GM19240 (cell line): ENCODE data around the gene CDYL2.
"Not testable (repeated sequence)": the region's sequence is repeated elsewhere in the genome, so short reads cannot be mapped to it uniquely, and the experiment has no call there.

ENCODE experiments used
- DNase-seq: peaks from one replicate; pipeline ENCODE4 v3.0.0; 2011; ENCODE audit warnings: low spot score; ENCODE audit not compliant: insufficient read length

The CDYL2 gene, protein sequence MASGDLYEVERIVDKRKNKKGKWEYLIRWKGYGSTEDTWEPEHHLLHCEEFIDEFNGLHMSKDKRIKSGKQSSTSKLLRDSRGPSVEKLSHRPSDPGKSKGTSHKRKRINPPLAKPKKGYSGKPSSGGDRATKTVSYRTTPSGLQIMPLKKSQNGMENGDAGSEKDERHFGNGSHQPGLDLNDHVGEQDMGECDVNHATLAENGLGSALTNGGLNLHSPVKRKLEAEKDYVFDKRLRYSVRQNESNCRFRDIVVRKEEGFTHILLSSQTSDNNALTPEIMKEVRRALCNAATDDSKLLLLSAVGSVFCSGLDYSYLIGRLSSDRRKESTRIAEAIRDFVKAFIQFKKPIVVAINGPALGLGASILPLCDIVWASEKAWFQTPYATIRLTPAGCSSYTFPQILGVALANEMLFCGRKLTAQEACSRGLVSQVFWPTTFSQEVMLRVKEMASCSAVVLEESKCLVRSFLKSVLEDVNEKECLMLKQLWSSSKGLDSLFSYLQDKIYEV

DNA sequence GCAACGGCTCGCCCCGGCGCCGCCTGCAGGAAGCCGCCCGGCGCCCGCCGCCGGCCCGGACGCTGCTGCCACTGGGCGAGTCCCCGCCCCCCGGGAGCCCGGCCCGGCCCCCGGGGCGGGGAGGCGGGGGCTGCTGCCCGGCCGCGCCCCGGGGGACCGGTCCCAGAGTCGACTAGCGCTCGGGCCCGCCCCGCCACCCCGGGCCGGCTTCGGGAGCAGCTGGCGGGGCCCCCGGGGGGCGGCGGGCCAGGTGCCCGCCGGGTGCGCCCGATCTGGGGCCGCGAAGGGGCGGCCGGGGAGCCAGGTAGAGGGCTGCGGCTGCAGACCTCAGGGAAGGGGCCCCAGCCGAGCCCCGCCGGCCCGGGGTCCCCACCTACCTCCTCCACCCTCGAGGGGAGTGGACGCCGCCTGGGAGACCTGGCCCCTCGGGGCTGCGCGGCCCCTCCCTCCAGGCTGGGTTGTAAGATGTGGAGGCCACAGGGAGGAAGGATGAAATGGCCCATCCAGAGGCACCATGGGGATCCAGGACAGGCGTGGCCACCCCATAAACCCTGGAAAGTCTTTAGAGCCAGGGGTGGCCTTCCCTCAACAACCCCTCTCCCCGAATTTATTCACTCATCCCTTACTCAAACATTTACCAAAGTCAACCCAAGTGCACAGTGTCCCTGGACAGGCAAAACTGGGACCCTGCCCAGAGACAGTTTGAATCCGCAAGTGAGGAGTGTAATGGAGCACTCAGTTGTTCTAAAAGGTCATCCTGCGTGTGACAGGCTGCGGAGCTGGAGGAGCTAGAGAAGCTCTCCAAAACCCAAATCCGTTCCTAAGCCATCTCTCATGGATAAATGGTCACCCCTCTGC, at the start of gene CDYL2:
CDYL2 (minus strand) TSS at position 73 of the 858 bp plus-strand sequence. CDS start 425 bp downstream, outside the sequence.
- DNase-seq: peak; percentile 70

DNA sequence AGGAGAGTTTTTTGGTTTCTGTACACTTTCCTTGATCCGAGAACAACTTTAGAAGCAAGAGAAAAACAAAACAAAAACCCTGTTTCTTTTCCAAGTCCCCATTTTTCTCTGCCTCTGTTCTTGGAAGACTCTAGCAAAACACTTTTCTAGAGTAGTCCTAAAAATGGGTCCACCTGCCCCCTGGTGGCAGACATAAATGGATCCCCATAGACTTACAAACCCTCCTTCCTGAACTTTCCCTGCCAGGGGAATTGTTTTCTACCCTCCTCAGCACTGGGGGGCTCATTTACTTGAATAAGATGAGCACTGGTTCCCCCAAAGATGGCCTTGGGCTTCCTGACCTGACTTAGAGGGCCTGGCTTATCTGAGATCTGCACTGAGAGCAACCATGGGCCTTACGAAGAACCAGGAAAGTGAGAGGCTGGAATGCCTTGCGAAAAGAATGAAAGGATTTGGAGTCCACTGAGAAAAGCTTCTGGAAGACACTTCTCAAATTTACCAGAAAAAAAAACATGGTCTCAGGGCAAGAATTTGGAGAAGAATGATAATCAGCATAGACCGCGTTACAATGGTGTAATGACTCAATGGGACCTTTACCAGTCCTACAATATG, 48.0 kb upstream of the CDYL2 start:
- DNase-seq: peak; percentile 17

DNA sequence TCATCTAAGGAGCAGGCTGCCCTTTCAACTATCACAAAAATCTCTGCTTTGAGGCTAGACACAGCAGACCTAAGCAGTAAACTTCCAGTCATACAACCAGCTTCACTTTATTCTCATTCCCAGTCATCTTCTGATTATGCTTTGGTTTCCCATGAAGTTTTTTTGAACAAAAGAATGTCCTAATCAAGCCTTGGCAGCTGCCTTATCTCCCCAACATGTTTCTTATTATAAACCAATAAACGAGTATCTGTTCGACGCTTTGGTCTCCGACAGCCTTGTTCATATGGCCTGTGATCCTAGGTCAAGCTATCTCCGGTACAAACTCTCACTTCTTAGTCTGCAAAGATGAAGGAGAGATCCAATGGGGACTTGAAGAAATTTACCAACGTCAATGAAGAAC, 47.4 kb upstream of the CDYL2 start:
- DNase-seq: no peak

DNA sequence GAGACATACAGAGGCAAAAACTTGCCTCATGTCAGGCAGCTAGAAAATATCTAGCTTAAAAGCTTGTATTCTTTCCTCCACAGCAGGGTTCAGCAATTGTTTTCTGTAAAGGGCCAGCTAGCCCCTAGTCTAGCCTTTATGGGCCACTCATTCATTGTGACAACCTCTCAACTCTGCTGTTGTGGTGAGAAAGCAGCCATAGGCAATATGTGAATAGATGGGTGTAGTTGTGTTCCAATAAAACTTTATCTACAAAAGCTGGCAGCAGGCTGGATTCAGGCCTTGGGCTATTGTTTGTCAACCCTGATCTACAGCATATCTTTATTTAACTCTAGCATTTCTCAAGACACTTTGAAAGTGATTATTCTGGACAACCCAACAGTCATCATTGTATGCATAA, 46.4 kb upstream of the CDYL2 start:
- no peak for DNase-seq

DNA sequence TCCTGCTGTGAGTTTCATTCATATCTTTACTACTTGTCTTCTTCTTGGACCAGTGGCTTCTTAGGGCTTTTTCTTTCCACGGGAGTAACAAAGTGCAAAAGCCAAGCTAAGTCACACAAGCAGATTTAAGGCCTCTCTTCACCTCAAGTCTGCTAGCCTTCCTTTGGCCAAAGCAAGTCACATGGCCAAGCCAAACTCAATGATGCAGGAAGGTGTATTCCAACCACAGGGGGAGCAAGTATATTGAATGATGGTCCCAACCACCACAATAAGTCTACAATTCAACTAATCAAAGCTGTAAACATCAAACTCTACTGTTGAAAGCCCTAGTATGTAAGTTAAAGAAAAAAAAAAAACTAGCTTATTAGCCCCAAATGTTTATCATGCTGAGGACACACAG, 44.5 kb upstream of the CDYL2 start:
- no peak for DNase-seq

DNA sequence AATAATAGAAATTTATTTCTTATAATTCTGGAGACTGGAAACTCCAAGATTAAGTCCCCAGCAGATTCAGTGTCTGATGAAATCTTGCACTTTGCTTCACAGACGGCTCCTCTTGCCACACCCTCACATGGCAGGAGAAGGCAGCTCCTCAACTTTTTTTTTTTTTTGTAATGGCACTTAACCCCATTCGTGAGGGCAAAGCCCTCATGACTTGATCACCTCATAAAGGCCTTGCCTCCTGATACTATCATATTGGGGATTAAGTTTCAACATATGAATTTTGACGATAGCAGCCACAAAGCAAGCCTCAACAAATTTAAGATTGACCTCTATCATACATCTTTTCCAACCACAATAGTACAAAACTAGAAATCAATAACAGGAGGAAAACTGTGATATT, 42.3 kb upstream of the CDYL2 start:
- no peak for DNase-seq

DNA sequence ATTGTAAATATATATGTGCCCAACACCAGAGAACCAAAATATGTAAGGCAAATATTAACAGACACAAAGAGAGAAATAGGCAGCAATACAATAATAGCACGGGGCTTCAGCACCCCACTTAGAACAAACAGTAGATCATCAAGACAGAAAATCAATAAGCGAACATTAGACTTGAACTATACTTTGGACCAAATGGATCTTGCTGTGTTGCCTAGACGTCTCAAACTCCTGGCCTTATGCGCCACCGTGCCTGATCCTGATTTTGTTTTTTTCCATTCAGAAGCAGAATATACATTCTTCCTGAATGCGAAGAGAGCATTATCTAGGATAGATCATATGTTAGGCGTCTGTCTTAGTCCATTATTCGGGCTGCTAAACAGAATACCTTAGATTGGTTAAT, 41.9 kb upstream of the CDYL2 start:
- DNase-seq: no peak

DNA sequence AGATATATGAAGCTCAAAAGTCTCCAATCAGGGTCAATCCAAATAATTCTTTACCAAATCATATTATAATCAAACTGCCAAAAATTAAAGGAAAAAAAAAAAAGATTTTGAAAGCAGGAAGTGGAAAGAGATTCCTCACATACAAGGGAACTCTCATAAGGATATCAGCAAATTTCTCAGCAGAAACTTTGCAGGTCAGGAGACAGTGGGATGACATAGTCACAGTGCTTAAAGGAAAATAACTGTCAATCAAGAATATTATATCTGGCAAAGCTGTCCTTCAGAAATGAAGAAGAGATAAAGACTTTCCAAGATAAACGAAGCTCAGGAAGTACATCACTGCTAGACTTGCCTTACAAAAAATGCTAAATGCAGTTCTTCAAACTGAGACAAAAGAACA, 40.0 kb upstream of the CDYL2 start:
- DNase-seq: no peak

DNA sequence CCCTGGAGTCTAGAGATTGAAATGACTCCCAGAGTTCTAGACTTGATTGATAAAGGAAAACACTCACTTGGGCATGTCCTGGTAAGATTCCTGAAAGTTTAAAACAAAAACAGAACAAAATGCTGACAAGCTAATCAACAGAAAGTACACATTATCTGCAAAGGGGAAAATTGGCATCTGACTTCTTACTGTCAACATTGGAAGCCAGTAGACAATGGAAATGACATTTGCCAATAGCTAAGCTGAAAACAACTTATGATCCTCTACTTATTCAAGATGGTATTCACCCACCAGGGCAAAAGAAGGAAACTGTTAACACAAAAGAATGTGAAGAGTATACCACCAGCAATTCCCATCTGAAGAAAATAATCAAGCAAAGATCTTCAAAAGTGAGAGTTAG, 36.8 kb upstream of the CDYL2 start:
- no peak for DNase-seq

DNA sequence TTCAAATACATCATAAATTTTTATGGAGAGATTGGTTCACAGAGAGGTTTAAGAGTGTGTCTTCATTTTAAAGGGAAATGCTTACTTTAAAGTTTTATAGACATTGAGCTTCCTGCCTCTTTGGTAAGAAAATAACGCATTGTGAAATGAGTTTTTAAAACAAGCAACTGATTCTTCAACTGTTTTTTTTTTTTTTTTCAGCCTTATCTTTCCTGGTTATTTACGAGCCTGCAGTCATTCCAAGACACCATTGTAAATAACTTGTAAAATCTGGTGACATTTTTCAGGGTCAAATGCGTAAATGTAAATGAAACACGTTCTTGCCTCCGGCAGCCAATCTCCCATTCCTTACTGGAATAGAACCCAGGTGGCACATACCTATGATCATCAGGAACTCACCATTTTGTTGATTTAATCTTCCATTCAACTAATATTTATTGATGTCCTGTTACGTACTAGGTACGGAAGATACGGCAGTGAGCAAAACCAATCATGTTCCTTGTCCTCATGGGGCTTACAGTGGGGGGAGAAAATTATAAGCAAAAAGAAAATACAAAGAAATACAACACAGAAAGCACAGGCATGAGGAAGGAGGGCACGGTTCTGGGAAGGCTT, 33.2 kb upstream of the CDYL2 start:
- DNase-seq: no peak

DNA sequence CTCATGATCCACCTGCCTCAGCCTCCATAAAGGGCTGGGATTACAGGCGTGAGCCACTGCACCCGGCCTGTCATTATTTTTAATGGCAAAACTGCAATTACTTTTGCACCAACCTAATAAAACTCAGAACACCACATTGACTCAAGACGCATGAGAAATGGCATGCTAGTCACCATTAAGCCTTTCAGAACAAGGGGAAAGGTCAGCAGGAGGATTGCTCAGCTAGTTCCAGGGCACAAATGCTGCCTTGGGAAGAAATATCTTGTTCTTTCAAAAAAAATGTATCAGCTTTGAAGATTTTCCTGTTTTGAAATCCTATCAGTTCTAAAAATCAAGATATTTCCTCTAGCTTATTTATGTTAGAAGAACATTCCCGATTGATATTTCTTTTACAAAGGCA, 32.4 kb upstream of the CDYL2 start:
- DNase-seq: no peak

DNA sequence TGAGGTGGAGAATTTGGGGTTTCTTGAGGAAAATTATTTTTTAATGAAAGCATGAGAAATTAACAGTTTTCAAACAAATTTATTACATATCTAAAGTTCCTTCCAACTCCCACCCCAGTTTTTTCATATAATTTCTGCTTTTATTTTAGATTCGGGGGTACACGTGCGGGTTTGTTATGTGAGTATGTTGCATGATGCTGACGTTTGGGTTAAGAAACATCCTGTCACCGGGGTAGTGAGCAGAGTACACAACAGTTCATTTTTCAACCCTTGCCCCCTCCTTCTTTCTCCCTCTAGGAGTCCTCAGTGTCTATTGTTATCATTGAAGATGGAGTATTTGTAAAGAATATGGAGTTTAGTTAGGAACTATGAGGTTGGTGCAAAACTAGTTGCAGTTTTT, 31.8 kb upstream of the CDYL2 start:
- no peak for DNase-seq

DNA sequence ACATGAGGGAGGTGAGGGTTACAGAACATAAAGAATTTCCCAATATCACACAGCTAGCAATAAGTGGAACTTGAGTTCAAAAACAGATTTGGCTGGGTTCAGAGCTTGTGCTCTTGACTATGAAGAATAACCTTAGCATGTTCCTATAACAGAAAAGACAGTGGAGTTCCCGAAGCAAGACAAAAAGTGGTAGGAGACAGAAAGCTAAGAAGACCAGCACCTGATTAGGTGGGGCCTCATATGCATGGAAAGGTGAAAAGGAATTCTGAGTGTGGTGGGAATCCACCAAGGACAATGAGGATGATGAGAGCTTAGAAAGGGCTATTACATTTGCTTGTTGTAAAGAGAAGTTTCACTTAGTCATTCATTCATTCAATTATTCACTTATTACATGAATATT, 26.6 kb upstream of the CDYL2 start:
- DNase-seq: no peak

DNA sequence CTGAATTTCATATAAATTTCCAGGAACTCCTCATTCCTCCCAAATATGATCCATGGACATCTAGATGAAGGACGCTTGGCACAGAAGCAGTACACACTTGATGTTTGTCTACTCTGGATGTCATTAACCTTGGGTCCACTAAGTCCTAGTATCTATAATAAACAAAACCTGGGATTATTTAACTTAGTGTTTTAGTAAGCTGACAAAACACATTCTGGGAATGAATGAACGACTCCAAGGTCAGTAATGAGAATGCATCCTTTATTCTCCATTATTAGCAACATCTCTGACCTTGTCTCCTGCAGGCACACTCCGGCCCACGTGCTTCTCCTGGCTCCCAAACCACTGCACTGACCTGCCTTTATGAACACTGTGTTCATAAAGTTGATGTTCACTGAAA, 24.1 kb upstream of the CDYL2 start:
- DNase-seq: no peak

DNA sequence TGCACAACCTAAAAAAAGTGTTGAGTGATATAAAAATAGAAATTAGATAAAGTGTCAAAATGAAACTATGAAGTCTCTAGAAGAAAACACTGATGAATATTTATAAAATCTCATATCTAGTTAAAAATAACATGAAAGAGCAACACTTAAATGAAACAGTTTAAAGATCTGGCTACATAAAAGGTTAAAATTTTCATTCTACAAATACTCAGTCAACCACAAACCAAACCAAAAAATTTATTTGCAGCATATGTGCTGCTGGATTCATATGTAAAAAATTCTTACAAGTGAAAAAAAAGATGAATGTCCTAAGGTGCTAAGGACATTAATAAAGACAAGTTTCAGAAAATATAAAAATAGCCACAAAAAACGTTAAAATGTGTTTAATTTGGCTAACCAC, 22.6 kb upstream of the CDYL2 start:
- no peak for DNase-seq

DNA sequence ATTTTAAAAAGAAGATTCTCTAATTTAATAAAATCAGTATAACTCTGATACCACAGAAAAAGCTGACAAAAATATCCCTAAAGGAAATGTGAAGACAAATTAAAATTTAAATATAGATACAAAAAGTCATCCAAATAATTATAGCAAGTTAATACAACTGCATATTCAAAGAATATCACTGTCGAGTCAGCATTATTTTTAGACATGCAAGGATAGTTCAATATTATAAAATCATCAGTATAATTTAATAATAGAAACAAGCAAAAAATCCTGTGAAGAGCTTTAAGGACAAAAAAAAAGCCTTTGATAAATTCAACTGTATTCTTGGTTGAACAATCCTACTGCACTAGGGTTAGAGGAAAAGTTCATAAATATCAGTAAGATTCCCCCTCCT, 21.0 kb upstream of the CDYL2 start:
- no peak for DNase-seq

DNA sequence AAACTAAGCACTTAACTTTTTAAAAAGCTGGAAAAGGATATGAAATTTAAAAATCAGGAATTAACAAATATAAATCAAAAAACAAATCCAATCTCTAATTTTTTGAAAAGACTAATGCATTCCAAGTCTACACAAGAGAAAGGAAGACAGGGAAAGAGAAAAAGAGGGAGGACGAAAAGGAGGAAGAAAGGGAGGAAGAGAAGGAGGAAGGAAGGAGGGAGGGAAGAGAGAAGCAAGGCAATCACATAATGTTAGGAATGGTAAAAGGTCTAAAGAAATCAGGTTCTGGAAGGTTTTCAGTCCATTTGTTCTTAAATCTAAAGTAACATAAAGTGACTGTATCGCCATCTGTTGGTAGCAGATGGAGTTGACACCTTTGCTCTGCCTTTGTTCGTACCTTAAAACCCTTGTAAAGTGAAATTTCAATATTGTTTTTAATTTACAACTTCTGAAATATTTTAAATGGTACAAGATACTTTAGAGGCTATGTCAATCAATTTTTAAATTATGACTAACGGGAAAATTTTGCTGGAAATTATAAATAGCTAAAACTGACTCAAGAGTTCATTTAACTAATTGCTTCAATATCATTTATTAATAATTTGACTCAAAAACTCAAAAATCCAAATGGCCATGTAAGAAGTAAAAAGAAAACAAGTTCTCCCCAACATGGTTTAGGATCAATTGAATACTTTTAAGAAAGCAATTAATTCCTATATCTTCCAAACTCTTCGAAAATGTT, 20.4 kb upstream of the CDYL2 start:
- no peak for DNase-seq

DNA sequence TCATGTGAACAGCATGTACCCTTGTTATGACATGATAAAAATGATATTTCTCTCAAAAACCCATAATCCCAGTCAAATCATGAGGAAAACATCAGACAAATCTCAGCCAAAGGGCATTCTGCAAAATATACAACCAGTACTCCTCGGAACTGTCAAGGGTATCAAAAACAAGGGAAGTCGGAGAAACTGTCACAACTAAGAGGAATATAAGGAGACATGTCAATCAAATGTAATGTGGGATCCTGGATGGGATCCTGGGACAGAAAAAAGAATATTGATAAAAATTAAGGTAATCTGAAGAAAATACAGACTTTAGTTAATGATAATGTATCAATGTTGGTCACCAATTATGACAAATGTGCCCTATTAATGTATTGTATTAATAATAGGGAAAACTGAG, 15.6 kb upstream of the CDYL2 start:
- no peak for DNase-seq

DNA sequence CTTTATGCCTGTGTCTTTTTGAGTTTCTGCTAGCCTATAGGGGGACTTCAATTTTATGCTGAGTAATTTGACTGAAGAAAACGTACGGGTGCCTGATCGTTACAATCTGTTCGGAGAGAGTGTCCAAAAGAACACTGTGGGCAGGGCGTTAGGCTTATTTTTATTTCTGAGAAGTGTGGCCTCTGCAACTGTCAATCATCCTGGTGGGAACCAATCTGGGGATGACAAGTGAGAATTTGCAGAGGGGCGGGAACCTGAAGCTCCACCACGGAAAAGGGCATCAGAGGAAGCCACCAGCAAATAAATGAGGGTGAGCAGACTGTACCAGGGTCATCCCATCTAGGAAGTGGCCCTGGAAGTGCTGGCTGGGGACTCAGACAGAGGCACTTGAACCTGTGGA, 12.0 kb upstream of the CDYL2 start:
- DNase-seq: no peak

DNA sequence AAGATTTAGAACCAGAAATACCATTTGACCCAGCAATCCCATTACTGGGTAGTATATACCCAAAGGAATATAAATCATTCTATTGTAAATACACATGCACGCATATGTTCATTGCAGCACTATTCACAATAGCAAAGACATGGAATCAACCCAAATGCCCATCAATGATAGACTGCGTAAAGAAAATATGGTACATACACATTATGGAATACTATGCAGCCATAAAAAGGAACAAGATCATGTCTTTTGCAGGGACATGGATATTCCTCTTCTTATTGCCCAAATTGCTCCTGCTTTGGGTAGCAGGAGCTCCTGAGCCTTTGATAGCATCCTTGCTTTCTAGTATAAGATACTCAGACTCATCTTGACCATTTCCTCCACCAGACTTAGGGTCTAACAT, 10.9 kb upstream of the CDYL2 start:
- not testable (repeated sequence) for DNase-seq

DNA sequence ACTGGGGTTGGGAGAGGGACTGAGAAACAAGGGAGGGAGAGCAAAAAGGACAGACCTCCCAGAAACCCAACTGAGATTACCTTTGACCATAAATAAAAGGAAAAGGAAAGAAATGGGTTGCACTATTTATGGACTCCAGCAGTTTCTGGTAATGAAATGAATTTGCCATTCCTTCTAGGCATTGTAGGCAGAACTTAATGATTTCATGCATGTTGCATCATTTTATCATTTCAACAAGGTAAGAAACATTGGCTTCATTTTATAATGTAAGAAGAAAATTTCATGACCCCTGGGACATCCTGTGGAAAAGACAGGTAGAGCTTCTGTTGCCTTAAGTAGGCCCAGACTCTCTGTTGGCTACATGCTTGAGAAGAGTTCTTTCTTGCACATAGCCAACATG, 8.2 kb upstream of the CDYL2 start:
- DNase-seq: no peak
